HG03280 (cell line): ENCODE results near the gene TSPAN18.

Source experiments
- ATAC-seq: cut with Tn5 transposase; IDR thresholded peaks from one replicate; pipeline ENCODE4 v1.9.1; 2021; ENCODE audit warnings: mild to moderate bottlenecking, moderate library complexity; ENCODE audit not compliant: unreplicated experiment

The TSPAN18 gene

DNA sequence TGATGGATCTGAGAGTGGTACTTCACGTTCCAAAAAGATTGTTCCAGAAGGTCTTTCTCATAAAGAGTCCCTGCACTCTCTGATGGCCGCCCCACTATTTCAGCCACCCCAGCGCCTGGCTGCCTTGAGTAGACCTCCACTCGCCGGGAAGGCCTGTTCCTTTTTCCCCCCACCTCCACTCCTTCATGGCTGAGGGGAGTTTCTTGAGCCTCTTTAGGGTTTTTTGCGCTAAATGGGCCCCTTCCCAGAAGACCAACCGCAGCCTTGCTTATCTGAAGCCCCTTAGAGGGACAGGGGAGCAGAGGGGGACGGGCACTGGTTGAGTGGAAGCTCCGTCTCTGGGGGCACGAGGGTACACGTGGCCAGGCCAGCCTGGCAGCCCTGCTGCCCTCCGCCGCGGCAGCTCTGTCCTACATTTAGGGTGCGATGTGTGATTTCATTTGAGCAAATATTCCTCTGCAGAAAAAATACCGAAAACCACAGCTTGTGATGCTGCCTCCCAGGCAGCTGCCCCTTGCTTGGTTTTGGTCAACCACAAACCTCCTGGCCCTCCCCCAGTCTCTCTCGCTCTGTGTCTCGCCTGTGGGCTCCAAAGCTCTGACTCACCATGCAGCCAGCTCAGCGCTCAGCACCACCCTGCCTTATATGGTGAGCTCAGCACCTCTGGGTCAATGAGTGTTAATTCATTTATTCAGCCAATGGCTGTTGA lies 135.2 kb downstream of the TSPAN18 start:
- peak; percentile 98 for ATAC-seq

DNA sequence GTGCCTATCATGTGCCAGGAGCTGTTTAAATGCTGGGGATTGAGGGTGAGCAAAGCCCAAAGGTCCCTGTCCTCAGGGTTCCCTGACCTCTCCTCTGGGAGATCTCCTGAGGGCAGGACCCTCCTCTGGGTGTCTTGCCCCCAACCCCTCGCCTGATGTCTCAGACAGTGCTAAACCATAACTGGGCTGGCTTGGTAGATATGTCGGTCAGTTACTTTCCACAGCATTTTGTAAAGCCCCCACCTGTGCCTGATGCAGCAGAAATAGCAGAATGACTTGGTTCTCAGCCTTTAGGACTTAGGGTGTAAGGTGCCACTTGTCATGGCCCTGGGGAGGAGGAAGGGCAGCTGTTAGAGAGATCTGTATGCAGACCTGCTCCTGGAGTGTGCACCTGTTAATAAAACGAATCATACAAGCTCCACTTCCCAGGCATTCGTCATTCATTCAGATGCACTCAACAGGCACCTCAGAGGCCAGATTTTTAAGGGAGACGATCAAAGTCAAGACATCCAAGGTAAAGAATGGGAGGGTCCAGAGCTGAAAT lies 135.9 kb downstream of the TSPAN18 start:
- no peak for ATAC-seq

DNA sequence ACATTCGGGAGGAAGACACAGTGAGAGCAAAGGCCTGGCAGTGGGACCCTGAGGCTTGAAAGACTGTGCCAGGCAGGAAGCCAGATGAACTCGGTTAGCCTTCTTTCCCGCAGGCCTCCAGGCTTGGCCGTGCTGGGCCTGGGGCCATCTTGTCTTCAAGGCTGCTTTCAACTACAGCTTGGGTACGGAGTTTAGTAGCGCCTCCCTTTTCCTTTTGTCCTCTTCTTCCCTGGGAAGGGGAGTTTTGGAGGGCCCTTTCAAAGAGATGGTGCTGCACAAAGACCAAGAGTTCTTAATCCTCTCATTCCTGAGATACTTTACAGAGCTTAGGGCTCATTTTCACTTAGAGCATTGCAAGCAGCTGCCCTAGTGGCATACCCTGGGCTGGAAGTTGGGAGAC lies 136.5 kb downstream of the TSPAN18 start:
- no peak for ATAC-seq

DNA sequence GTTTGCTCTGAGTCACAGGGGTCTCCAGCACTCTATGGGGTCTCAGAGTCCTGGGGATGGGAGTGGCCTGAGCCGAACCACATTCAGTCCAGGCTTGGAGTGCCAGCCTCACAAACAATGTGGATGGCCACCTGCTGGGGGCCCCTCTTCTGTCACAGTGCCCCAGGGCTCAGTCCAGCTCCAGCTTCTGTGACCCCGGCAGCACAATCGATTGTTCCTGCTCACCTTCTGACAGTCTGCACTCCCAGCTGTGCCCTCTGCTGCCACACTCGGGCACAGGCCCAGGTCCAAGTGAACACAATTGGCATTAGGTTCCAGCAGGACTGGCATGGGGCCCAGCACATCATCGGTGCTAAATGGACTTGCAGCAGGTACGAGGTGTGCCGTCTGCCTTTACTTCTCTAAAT lies 139.1 kb downstream of the TSPAN18 start:
- ATAC-seq = no peak

DNA sequence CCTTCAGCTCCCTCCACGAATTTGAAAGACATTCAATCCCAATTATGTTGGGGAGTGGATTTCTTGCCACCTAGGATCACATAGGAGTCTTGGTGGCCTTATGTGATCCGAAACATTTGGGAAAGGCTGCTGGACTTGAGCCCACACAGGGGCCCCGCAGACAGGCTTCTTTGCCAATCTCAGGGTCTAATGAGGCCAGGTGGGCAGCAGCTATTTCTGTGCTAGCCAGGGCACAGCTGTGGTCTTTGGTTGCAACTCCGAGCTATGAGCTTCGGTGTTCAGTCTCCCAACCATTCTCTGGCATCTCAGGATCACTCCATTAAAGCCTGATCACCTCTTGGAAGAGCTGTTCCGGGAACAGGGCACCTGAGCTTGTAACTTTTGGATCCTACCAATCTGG lies 139.5 kb downstream of the TSPAN18 start:
- ATAC-seq = no peak

DNA sequence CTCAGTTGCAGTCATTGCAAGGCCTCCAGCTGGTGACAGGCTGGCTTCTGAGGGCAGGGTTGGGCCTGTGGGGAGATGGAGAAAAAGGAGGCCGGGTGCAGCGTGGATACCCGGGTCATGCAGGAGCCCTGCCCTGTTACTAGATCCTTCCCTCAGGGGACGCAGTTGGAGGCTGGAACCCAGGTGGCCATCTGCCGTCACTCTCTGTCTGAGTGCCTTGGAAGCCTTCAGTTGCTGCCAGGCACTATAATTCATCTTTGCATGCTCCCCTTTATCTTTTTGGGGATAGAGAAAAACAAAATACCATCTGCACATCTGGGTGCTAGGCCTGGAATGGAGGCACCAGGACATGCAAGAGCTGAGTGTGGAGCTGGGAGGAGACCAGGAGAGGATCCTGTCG lies 141.3 kb downstream of the TSPAN18 start:
- ATAC-seq = no peak

DNA sequence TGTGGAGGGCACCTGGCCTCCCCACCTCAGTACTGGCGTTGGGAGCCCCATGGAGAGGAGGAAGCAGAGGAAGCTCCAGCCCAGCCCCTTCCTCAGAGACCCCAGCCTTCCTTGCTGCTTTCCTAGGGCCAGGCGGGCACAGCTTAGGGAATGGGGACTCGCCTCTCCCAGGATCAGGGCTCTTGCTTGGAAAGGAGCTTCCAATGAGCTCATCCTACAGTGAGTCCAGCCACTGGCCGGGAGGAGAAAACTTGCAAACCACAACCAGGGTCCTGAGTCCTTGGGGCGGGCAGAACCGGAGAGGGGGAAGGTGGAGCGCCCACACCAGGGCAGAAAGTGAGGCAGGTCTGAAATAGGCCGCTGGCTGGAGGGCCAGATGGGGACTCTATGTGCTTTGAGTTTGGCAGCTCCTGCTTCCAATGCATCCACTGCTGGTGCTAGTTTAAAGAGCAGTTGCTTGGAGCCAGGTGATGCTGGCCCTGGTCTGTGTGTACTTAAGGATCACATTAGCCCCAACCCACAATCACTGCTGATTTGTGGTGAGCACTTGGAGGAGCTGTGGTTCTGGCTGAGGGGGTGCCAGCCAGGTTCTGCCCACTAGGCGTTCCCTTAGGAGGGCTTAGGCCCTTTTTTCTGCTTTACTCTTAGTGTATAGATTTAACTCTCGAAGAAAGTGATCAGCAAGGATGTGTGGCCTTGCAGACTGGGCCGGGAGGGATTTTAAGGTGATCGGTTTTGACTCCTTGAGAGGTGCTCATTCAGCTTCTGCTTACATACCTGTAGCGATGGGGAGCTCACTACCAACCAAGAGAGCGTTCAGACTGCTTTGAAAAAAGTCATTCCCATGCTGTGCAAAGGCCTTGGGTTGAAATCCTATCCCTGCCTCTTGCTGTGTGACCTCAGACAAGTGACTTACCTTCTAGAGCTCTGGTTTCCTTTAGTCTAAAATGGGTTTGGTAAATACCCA lies 142.0 kb downstream of the TSPAN18 start:
- no peak for ATAC-seq

DNA sequence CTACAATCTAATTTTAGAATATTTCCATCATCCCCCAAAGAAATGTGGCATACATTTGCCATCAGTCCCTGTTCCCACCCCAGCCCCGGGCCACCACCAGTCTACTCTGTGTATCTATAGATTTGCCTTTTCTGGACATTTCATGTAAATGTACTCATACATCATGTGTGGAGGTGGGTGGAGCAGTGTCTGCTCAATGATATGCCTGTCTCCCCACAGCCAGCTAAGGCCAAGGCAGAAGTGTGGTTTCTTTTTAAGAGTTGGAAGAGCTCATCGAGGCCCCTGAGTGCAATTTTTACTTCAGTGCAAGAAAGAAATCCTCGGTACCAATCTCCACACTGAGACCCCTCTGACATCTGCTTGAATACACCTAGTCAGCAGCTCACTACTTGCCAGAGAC lies 143.4 kb downstream of the TSPAN18 start:
- no peak for ATAC-seq

DNA sequence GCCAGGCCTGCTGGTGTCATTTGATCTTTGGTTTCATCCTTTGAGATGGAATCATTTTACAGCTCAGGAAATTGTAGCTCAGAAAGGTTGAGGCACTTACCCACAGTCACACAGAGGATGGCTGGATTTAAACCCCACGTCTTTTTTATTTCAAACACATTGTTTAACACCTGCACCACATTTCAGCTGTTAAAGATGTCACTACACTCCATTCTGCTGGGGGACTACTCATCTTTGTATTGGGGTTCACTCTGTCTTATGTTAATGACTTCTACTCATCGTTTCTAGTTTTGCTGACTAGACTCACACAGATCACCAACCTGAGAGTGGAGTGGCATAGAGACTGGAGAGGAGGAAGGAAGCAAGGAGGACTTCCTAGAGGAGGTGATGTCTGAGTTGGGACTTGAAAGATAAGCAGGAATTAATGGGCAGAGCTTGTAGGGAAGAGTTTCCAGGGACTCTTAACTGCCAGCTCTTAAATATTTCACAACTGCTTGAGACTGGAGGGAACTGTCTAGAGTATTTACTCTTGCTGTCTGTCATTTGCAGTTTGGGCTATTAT lies 143.9 kb downstream of the TSPAN18 start:
- no peak for ATAC-seq

DNA sequence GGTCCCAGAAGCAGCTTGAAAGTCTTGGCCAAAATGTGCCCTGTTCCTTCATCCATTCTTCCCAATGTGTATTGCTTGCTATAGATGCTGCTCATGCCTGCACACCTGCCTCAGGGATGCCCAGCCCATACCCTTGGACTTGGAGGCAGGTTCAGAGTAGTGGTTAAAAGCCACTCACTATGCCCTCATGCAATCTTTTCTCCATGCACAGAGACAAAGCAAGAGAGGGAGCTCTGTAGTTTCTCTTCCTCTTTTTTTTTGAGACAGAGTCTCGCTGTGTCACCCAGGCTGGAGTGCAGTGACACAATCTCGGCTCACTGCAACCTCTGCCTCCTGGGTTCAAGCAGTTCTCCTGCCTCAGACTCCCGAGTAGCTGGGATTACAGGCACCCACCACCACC lies 144.9 kb downstream of the TSPAN18 start:
- ATAC-seq = peak; percentile 82

DNA sequence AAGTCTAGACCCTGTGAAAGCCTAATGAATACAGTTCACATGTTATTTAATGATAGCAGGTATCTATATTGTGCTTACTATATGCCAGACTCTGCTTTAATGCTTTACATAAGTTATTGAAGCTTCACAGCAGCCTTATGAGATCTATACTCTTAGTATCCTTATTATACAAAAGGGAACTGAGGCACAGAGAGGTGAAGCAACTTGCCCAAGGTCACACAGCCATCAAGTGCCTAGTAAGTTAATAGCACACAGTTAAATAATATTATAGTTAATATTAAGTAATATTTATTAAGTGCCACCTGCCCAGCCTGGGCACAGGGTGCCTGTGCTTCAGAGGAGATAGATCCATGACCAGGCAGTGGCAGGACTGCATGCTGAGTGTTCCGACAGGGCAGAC lies 145.8 kb downstream of the TSPAN18 start:
- no peak for ATAC-seq

DNA sequence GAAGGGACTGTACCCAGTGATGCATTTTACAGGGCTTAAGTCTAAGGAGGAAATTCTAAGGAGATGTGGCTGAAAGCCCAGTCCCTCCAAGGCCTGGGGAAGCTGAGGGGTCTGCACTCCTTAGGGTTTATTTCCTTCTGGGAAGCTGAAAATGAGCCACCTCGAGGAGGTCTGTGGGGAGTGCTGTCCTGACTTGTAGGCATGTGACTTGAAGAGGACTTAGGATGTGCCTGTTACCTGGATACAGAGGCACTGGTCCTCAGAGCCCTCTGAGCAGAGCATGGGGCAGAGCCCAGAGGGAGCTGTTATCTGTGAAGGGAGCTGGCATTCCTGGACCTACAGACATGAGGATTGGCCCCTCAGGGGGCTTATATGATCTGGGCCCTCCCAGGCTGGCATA lies 146.8 kb downstream of the TSPAN18 start:
- no peak for ATAC-seq

DNA sequence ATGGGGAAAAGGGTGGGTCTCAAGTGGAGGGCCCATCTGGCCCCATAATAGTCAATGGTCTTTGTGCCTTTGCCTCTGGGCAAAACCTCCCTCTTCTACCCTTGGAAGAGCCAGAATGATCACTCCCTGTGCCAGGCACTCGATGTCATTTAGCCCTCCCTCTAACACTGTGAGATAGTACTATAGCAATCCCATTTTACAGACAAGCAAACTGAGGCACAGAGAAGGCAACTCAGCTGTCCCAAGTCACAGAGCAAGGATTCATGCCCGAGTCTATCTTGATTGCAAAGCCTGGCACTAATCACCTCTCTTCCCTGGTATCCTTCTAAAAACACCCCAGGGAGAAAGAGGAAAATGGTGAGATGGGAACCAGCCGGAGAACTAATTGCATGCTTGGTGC lies 147.5 kb downstream of the TSPAN18 start:
- ATAC-seq = no peak

DNA sequence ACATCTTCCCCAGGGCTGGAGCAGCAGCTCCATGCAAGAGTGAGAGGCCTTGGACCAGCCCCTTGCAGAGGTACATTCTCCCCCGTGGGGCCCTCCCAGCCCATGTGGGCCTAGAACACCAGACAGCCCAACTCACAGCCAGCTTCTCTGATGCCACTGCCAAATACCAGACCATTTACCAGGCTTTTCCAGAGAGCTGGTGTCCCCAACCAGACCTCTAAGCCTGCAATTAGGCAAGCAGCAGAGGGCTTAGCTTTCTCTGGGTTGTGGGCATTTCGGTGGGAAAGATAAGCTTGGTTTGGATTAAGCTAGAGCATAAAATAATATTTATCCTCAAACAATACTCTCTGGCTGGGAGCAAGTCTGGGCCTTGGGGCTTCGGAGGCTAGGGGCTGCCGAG lies 148.3 kb downstream of the TSPAN18 start:
- ATAC-seq = no peak

DNA sequence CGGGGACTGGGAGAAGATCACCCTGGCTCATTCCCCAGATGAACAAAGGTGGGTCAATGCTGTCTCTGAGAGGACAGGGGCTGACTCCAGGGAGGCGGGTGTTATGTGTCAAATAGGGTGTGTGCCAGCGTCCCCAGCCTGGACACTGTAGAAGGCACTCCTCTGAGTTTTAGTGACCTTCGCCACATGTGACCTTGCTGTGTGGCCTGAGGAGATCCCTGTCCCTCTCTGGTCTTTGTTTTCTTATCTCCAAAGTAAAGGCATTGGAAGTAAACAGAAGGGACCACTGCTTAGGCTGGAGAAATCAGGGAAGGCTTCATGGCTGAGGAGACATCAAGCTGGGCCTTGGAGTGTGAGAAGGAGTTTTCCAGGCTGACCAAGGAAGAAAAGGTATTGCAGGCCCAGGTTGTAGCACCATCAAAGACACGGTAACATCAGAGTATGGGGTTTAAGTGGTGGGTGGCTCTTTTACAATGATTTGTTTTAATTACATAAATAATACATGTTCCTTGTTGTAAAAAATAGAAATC lies 149.5 kb downstream of the TSPAN18 start:
- ATAC-seq = no peak

DNA sequence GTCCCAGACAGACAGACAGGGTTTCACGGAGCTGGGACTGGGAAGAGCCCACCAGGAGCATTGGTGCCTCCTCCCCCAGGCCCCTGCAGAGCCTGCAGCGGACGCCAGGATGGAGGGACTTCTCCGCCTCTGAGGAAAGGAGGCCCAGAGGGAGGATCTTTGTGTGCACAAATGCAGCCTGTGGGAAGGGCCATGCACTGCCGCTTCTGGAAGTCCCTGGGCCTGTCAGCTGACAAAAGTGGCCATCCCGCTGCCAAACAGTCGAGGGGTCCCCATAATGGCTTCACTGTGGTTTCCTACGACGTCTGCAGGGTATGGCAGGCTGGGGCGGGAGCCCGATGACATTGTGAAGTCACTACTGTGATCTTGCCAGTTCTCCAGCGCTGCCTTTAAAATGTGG lies 150.1 kb downstream of the TSPAN18 start:
- no peak for ATAC-seq

DNA sequence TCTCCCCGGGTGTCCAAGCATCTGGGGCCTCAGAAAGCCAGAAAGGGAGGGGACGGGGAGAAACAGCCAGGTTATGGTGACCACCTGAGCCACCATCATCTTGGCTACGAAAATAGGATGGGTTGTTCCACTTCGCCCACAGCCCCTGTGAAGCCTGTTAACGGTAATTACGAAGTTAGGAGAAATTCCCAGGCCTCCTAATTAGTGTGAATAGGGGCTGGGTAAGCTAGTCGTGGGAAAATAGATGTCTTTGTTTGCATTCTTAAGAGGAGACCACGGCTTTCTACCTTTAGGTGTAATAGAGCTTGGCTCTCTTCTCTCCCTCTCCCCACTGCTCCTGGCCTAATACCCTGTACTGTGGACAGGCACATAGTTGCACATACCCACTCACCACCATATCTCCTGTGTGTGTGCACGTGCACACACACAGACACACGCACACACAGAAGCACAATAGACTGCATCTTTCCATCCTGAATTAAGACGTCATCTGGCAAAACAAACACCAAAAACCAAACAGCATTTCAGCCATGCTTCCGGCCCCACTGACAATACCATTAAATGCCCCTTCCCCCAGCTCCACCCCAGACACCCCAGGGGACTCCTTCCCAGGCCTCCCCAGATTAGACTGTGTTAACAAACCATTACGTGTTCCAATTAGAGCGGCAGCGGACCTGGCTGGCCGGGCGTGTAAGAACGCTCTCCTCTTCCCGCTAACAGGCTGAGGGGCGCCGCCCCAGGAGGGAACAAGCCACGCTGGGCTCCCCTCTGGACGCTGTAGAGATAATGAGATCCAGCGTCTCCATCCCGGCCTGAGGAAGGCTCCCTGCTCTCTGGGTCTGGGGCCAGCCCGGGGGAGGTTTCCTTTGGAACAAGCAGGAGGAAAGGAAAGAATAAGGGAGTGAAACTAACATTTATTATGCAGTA lies 151.1 kb downstream of the TSPAN18 start:
- no peak for ATAC-seq

DNA sequence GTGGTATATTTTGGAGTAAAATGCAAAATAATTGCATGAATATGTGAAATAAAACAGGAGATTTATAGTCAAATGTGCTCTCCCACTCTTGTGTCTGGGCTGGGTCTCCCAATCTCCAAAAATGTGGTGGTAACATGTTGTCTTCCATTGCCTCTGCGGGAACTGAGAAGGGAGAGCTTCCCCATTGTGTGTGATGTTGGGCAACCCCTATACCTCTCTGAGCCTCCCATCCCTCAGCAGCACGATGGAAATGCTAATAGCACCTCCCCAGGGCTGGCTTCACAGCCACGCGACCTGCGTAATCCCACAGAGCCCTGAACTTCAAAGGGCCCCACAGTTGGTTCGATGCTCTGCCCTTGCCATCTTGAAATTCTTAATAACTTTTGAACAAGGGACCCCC lies 151.9 kb downstream of the TSPAN18 start:
- no peak for ATAC-seq

DNA sequence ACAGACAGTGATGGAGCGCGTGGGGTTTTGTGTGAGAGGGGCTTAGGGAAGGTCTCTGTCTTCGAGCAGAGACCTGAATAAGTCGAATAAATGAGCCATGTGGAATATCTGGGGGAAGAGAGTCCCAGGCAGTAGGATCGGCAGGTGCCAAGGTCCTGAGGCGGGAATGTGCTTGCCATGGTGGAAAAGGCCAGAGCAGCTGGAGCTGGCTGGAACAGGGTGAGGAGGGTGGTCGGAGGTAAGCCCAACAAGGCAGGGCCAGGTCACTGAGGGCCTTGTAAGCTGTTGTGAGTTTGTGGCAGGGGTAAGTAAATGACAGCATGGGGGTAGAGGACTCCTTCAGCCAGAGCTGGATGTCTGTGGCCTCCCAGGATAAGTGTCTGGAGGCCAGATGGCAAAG lies 152.7 kb downstream of the TSPAN18 start:
- no peak for ATAC-seq

DNA sequence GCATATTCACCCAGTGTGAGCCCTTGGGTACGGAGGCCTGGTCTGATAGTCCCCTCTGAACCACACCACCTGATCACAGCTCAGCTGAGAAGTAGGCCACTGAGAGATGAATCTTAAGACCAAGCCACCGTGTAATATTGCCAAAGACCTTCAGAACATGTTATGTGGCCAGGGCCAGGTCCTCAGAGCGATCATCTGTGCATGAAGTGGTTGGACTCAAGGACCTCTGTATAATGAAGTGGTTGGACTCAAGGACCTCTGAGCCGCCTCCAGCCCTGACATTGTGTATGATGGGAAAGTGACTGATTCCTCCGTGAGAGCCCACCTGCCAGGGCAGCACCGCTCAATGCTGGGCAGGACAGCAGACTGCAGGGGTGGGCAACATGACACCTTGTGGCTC lies 153.7 kb downstream of the TSPAN18 start:
- no peak for ATAC-seq
